Activated CD4-positive, alpha-beta T cell treated with anti-CD3 and anti-CD28 coated beads for 48 hours (primary cell): ENCODE results near the gene FCER2.

Experiments
- DNase-seq: peaks from one replicate; pipeline ENCODE4 v3.0.0-alpha.2; 2020

The FCER2 gene

GRCh38 chr19:7732045-7732444 is 30.1 kb upstream of the FCER2 start, which contains the start of gene CLEC4G:
TSS of gene CLEC4G (minus strand) at chr19:7732110. CDS start at chr19:7732102, 8 bp downstream.
- DNase-seq = no peak

- DNase-seq = no peak
Observed at GRCh38 chr19:7731615-7732014, 29.7 kb upstream of the FCER2 start.

- DNase-seq = no peak
Observed at GRCh38 chr19:7731218-7731595, 29.3 kb upstream of the FCER2 start.

GRCh38 chr19:7730286-7731217 is 28.6 kb upstream of the FCER2 start:
- DNase-seq = no peak

- peak; percentile 14 for DNase-seq
Observed at GRCh38 chr19:7729831-7730285, 27.9 kb upstream of the FCER2 start.

GRCh38 chr19:7729211-7729610 is 27.3 kb upstream of the FCER2 start:
- DNase-seq = peak; percentile 19

GRCh38 chr19:7725791-7726190 is 23.9 kb upstream of the FCER2 start:
- no peak for DNase-seq

- DNase-seq = no peak
Observed at GRCh38 chr19:7722231-7722651, 20.3 kb upstream of the FCER2 start.

- no peak for DNase-seq
Observed at GRCh38 chr19:7720351-7720750, 18.4 kb upstream of the FCER2 start.

- no peak for DNase-seq
Observed at GRCh38 chr19:7718668-7719067, 16.7 kb upstream of the FCER2 start.

GRCh38 chr19:7716762-7717161 is 14.8 kb upstream of the FCER2 start:
- no peak for DNase-seq

GRCh38 chr19:7715671-7716070 is 13.7 kb upstream of the FCER2 start:
- DNase-seq = no peak

- DNase-seq = no peak
Observed at GRCh38 chr19:7710616-7711015, 8.7 kb upstream of the FCER2 start.

GRCh38 chr19:7709932-7710460 is 8.1 kb upstream of the FCER2 start:
- no peak for DNase-seq

GRCh38 chr19:7706955-7707456 is 5.1 kb upstream of the FCER2 start:
- no peak for DNase-seq

GRCh38 chr19:7706188-7706954 is 4.4 kb upstream of the FCER2 start:
- no peak for DNase-seq

GRCh38 chr19:7705387-7706187 is 3.7 kb upstream of the FCER2 start:
- DNase-seq = peak; percentile 86

- DNase-seq = no peak
Observed at GRCh38 chr19:7704280-7705060, 2.5 kb upstream of the FCER2 start.

GRCh38 chr19:7703332-7703731 is 1.4 kb upstream of the FCER2 start:
- DNase-seq = no peak

- no peak for DNase-seq
Observed at GRCh38 chr19:7701049-7701653, 780 bp downstream of the FCER2 start.
